MM.1S (cell line): ENCODE measurements around the gene C6orf62.
"Not testable (repeated sequence)": the region's sequence is repeated elsewhere in the genome, so short reads cannot be mapped to it uniquely, and the experiment has no call there.

Source experiments
- DNase-seq: peaks from one replicate; pipeline ENCODE4 v3.0.0-alpha.2; 2015
- H2AFZ ChIP-seq: fragments of 300-600 bp; sonication (generic); 2 replicates; pipeline ENCODE4 v1.6.0; 2016; ENCODE audit warnings: antibody characterized with exemption, low read length
- H3F3A ChIP-seq: fragments of 300-600 bp; sonication (generic); 2 replicates; pipeline ENCODE4 v1.6.1; 2016; ENCODE audit warnings: mild to moderate bottlenecking, antibody characterized with exemption, low read length, moderate library complexity, mixed read lengths; ENCODE audit not compliant: insufficient read depth
- H3K27ac ChIP-seq: fragments of 300-600 bp; sonication (generic); 2 replicates; pipeline ENCODE4 v1.5.1; 2016; ENCODE audit warnings: mild to moderate bottlenecking, low read length
- H3K27me3 ChIP-seq: fragments of 300-600 bp; sonication (generic); replicated peaks from 2 replicates; pipeline ENCODE4 v1.6.0; 2016; ENCODE audit warnings: low read length; ENCODE audit not compliant: insufficient read depth
- H3K36me3 ChIP-seq: fragments of 300-600 bp; sonication (generic); replicated peaks from 2 replicates; pipeline ENCODE4 v1.6.1; 2016; ENCODE audit warnings: mild to moderate bottlenecking, low read length, mixed read lengths; ENCODE audit not compliant: insufficient read depth
- H3K4me1 ChIP-seq: fragments of 300-600 bp; sonication (generic); 2 replicates; pipeline ENCODE4 v1.6.1; 2016; ENCODE audit warnings: low read length, mixed read lengths
- H3K4me2 ChIP-seq: fragments of 300-600 bp; sonication (generic); 2 replicates; pipeline ENCODE4 v1.6.0; 2016; ENCODE audit warnings: low read depth, low read length
- H3K4me3 ChIP-seq: fragments of 300-600 bp; sonication (generic); 2 replicates; pipeline ENCODE4 v1.5.1; 2016; ENCODE audit warnings: low read length, mixed read lengths
- H3K79me2 ChIP-seq: fragments of 300-600 bp; sonication (generic); 2 replicates; pipeline ENCODE4 v1.6.1; 2016; ENCODE audit warnings: mixed run types, low read length, mixed read lengths
- H3K9ac ChIP-seq: fragments of 300-600 bp; sonication (generic); 2 replicates; pipeline ENCODE4 v1.6.1; 2016; ENCODE audit warnings: low read length, mixed read lengths
- H3K9me2 ChIP-seq: fragments of 300-600 bp; sonication (generic); replicated peaks from 2 replicates; pipeline ENCODE4 v1.6.1; 2016; ENCODE audit warnings: mild to moderate bottlenecking, low read length, mixed read lengths; ENCODE audit not compliant: insufficient read depth
- H3K9me3 ChIP-seq: fragments of 300-600 bp; sonication (generic); replicated peaks from 2 replicates; pipeline ENCODE4 v1.6.1; 2016; ENCODE audit warnings: mild to moderate bottlenecking, low read length, mixed read lengths; ENCODE audit not compliant: insufficient read depth
- H4K20me1 ChIP-seq: fragments of 300-600 bp; sonication (generic); 2 replicates; pipeline ENCODE4 v1.6.1; 2016; ENCODE audit warnings: mild to moderate bottlenecking, low read length, moderate library complexity, mixed read lengths; ENCODE audit not compliant: insufficient read depth
- EZH2 ChIP-seq: fragments of 300-600 bp; sonication (generic); optimal IDR thresholded peaks from 2 replicates; pipeline ENCODE3; 2017; ENCODE audit warnings: low read depth, mild to moderate bottlenecking, antibody characterized with exemption, low read length, mixed read lengths
- EZH2phosphoT487 ChIP-seq: fragments of 300-600 bp; sonication (generic); IDR thresholded peaks from 2 replicates; pipeline ENCODE4 v1.6.1; 2018; ENCODE audit warnings: antibody characterized with exemption, low read length
- TF ChIP-seq, protein P1 (sequence below): fragments of 300-600 bp; sonication (generic); IDR thresholded peaks from 2 replicates; pipeline ENCODE4 v1.5.1; 2016; ENCODE audit warnings: antibody characterized with exemption, low read length, mixed read lengths

C6orf62 gene

DNA sequence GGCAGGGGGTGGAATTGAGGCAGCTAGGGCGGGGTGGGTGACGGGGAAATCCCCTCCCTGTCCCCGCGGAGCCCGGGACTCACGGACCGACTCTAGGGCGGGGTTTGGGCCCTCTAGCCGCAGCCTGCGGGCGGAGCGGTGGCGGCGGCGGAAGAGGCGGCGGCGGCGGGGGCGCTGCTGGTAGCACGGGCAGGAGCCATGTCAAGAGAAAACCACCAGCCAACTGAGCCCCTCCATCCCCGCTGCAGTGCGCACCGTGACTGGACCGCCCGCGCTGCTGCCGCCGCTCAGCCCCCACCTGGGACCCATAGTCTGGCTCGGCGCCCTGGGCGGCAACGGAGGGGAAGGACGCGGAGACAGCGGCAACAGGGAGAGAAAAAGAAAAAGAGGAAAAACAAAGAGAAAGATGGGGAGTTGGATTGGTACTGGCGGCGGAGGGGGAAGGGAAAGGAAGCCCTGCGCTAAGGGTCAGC, 1.2 kb upstream of the C6orf62 start:
- peak; percentile 69 for DNase-seq
- peaks cover 29% of the 10 kb centered on the region for H3F3A ChIP-seq
- no peaks in the 10 kb centered on the region for H3K27me3 ChIP-seq
- H3K9ac ChIP-seq: peak overlapping the region; percentile 100
- H3K79me2 ChIP-seq: peaks cover 54% of the 10 kb centered on the region
- H3K4me3 ChIP-seq: peak overlapping the region; percentile 100
- peak overlapping the region; percentile 14; the same call in 1 of the 2 replicates for H2AFZ ChIP-seq
- H3K4me1 ChIP-seq: peaks cover 22% of the 10 kb centered on the region
- peak overlapping the region; percentile 100 for H3K27ac ChIP-seq
- peaks cover 29% of the 10 kb centered on the region for H4K20me1 ChIP-seq
- peak overlapping the region; percentile 58; the same call in 1 of the 2 replicates for H3K4me2 ChIP-seq
- peaks cover 11% of the 10 kb centered on the region; the same call in 1 of the 2 replicates for H3K36me3 ChIP-seq
- H3K9me3 ChIP-seq: no peaks in the 10 kb centered on the region
- H3K9me2 ChIP-seq: no peaks in the 10 kb centered on the region
- no peak for TF ChIP-seq EZH2

DNA sequence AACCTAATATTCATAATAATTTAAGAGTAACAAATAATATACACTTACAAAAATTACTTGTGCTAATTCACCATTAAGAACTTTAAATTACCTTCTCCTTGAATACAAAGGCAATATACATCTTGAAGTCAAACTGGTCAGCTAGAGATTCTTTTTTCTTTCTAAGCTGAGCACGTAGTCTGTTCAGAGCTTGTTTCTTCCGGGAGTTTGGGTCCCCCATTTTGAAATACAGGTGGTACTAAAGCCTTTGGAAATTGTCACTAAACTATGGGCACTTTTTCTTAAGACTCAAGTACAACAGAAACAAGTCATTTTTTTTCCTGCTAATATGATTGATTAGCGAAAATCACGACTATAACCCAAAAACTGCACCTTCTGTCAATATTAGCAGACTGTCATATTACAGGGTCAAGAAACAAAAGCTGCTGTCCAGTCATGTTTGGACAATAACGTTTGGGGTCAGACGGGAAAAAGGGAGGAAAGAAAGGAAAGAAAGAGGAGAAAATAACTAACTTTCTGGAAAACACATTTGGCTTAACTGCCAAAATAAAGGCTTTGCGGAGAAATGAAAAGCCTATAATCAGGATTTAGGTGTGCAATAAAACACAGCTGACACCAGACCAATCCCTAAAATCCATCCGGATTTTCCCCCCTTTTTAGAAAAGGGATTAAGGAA, 367 bp downstream of the C6orf62 start:
- Histone ChIP-seq H4K20me1 (peaks cover 37% of the 10 kb centered on the region), H3K27ac (peak overlapping the region; percentile 6; the same call in 1 of the 2 replicates), H3K4me3 (peak overlapping the region; percentile 100), H3K4me2 (peak overlapping the region; percentile 85), H3F3A (peaks cover 29% of the 10 kb centered on the region), H3K4me1 (peaks cover 19% of the 10 kb centered on the region), H3K9ac (peak overlapping the region; percentile 100), H3K79me2 (peaks cover 70% of the 10 kb centered on the region), H2AFZ (no peak overlapping the region), H3K36me3 (peaks cover 18% of the 10 kb centered on the region; the same call in 1 of the 2 replicates), H3K9me2 (no peaks in the 10 kb centered on the region), H3K9me3 (no peaks in the 10 kb centered on the region), H3K27me3 (no peaks in the 10 kb centered on the region)
- no peak for DNase-seq
- TF ChIP-seq, protein P1, sequence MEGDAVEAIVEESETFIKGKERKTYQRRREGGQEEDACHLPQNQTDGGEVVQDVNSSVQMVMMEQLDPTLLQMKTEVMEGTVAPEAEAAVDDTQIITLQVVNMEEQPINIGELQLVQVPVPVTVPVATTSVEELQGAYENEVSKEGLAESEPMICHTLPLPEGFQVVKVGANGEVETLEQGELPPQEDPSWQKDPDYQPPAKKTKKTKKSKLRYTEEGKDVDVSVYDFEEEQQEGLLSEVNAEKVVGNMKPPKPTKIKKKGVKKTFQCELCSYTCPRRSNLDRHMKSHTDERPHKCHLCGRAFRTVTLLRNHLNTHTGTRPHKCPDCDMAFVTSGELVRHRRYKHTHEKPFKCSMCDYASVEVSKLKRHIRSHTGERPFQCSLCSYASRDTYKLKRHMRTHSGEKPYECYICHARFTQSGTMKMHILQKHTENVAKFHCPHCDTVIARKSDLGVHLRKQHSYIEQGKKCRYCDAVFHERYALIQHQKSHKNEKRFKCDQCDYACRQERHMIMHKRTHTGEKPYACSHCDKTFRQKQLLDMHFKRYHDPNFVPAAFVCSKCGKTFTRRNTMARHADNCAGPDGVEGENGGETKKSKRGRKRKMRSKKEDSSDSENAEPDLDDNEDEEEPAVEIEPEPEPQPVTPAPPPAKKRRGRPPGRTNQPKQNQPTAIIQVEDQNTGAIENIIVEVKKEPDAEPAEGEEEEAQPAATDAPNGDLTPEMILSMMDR: no peak
- TF ChIP-seq EZH2 (no peak), EZH2phosphoT487 (no peak)

DNA sequence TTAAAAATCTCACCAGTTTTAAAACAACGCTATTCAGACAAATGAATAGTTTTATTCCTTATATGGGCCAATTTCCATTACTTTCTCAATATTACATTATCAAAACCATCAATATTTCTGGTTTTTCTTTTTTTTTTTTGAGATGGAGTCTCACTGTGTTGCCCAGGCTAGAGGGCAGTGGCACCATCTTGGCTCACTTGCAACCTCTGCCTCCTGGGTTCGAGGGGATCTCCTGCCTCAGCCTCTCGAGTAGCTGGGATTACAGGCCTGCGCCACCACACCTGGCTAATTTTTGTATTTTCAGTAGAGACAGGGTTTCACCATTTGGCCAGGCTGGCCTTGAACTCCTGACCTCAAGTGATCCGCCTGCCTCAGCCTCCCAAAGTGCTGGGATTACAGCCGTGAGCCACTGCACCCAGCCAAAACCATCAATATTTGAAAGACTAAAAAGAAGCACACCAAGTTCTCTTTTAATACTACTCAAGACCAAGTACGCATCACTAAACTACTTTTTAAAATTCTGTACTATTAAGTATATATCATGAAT, 2.3 kb downstream of the C6orf62 start:
- Histone ChIP-seq H4K20me1 (peaks cover 40% of the 10 kb centered on the region), H3F3A (peaks cover 26% of the 10 kb centered on the region)

DNA sequence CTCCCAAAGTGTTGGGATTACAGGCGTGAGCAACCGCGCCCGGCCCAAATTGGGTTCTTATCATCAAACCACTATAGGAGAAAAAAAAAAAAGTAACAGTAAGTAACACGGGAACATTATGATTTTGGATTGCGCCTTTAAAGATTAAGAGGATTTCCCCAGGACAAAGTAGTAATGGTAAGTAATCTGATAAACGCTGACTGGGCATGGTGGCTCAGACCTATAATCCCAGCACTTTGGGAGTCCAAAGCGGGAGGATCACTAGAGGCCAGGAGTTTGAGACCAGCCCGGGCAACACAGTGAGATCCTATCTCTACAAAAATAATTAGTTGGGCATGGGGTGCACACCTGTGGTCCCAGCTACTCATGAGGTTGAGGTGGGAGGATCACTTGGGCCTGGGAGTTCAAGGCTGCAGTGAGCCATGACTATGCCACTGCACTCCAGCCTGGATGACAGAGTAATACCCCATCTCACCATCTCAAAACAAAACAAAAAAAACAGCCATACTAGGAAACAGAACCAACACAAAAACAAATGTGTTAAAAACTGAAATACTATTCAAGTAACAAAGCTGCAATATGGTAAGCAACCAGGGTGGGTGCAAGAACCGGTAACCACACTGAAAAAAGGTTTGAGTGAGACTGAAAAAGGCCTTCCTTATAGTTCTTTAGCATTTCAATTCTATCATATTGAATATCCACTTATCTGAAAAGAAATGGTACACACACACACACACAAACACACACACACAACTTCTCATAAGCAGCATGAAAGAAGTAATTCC, 8.2 kb downstream of the C6orf62 start:
- H2AFZ ChIP-seq: no peak overlapping the region
- H4K20me1 ChIP-seq: peaks cover 16% of the 10 kb centered on the region
- H3K27ac ChIP-seq: no peak overlapping the region
- H3K9ac ChIP-seq: no peak overlapping the region
- H3K4me1 ChIP-seq: no peaks in the 10 kb centered on the region
- no peaks in the 10 kb centered on the region for H3K27me3 ChIP-seq
- peaks cover 42% of the 10 kb centered on the region for H3K36me3 ChIP-seq
- 0 out of 2 replicates have a peak, but pooled peaks cover 3% of the 10 kb centered on the region for H3F3A ChIP-seq
- TF ChIP-seq, protein P1: no peak
- TF ChIP-seq EZH2phosphoT487 (no peak), EZH2 (no peak)
- no peak overlapping the region for H3K4me2 ChIP-seq
- H3K79me2 ChIP-seq: peaks cover 76% of the 10 kb centered on the region
- H3K4me3 ChIP-seq: no peak overlapping the region
- H3K9me2 ChIP-seq: no peaks in the 10 kb centered on the region
- H3K9me3 ChIP-seq: no peaks in the 10 kb centered on the region
- DNase-seq: no peak

More for the DNA sequence above, 2.3 kb downstream of the C6orf62 start:
- DNase-seq, H3K9me3 ChIP-seq, H3K27me3 ChIP-seq, H3K9me2 ChIP-seq, H3K4me3 ChIP-seq, H3K9ac ChIP-seq, H2AFZ ChIP-seq, H3K27ac ChIP-seq: not testable (repeated sequence)
- Histone ChIP-seq H3K4me1 (peaks cover 15% of the 10 kb centered on the region), H3K36me3 (peaks cover 29% of the 10 kb centered on the region), H3K4me2 (peak overlapping the region; percentile 85), H3K79me2 (peaks cover 89% of the 10 kb centered on the region)
